Stimulated activated CD4-positive, alpha-beta T cell treated with anti-CD3 and anti-CD28 coated beads, Interleukin-1b, Interleukin-23, amount 100 ng/mL, for 1 hour (primary cell): Measurements from ENCODE around the gene SLC25A33.
A peak's percentile ranks its signal among the peaks of the same experiment; 100 is the strongest.

Experiments used
- DNase-seq, 2 donors: peaks; one replicate each; pipeline ENCODE4 v3.0.0-alpha.2; 2020; ENCODE audit warnings: low read depth in 2 of 2

The SLC25A33 gene

GRCh38 chr1:9588551-9589143, 49.4 kb downstream of the SLC25A33 start, which contains the start of gene TMEM201:
Gene TMEM201, plus strand, starts transcription at chr1:9588911. Its CDS starts 20 bp downstream, at chr1:9588931.
- DNase-seq = peak; percentile 93 to 94

GRCh38 chr1:9589144-9589718, 50.0 kb downstream of the SLC25A33 start:
- no peak for DNase-seq

DNA sequence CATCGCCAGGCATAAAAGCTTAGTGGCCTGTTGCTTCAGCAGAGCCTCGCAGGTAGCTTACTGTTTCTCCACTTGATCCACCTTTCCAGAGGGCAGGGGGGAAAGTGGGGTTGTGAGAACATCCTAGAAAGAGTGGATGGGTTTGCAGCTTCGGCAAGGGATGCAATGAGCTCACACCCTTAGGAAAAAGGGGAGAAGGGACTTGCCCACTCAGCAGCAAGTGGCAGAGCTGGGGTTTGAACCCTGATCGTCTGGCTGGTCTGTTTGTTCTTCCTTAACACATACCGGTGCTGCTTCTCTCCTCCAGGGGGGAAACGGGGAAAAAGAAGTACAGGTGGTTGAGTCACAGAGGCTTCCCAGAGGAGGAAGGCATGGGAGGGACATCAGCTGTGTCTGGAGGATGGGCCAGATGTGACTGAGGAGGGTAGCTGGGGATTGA, 50.5 kb downstream of the SLC25A33 start:
- no peak for DNase-seq

- DNase-seq = no peak
These were observed 50.9 kb downstream of the SLC25A33 start for GRCh38 chr1:9590201-9590600.

GRCh38 chr1:9590945-9591668, 51.8 kb downstream of the SLC25A33 start:
- DNase-seq = no peak

GRCh38 chr1:9591669-9592509, 52.6 kb downstream of the SLC25A33 start:
- no peak for DNase-seq

DNA sequence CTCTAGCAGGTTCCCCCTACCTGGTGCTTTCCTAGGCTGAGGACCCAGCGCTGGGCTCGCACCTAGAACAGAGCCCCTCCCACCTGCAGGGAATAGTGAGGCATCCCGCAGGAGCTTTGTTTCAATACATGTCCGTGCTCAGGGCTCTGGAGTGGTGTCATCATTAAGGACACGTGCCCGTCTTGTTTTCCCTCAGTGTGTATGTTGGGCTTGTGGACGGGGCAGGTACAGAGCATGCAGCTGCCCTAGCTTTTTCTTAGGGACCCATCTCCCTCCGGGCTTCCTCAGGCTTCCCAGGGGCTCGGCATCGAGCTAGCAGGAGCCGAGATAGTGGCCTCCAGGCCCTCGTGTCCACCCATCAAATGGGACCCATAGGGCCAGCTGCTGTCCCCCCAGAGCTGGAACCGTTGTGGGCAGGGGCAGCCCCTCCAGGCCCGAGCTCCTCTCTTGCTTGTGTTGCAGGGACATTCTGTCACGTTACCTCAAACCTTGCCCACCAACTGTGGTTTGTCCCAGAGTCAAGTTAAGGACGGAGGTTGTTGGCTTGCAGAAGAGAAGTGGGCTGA, 53.3 kb downstream of the SLC25A33 start:
- DNase-seq = no peak

DNA sequence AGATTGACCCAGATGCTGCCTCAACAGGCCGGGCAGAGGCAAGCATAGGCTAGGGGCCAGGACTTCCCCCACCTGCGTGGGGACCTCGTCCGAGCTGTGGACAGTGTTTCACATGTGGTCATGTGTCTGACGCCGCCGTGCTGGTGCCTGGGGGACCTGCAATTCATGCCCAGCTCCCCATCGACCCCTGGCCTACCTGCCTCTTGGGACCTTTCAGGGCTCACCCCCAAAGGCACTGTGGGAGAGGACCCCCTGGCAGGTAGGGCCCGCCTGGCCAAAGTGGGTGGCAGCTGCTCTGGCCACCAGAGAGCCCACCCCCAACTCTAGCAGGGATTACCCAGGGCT, 53.9 kb downstream of the SLC25A33 start:
- DNase-seq = no peak

DNA sequence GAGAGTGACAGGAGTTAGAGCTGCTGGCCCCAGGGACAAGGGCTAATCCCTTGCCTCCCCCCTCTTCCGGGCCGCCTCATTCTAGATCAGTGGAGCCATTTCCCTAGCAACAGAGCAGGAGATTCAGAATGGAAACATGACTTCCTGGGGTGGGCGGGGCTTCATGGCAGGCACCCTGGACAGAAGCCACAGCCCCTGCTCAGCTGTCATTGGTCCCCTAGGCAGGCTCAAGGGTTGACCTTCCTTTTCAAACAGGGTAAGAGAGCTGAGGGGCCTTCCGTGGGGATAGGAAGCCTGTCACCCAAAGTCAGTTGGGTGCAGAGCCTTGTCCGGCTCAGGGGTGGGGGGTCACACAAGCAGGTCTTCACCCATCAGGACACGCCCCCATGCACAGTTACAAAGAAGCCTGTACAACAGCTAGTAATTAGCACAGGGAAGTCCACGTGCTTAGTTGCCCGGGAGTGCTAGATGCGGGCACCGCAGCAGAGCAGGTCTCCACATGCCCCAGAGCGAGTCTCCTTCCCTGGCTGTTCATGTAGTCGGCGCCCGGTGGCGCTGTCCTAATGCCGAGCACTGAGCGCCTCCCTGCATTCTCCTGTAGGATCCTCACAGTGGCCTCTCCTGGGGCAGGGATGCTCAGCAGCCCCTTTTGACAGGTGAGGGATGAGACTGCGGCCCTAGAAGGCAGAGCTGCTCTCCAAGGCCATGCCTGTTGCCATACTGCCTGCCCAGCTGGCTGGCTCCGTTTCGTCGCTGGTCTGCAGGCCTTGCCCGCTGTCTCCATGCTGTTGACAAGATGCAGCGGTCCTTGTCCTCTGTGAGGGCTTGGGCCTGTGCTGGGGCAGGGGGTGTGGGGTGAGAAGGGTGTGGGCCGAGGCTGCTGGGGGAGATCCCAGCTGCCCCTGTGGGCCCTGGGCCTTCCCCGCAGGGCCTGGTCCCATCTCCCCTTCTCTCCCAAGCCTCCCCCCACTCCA, 54.5 kb downstream of the SLC25A33 start:
- DNase-seq = no peak

- no peak for DNase-seq
These were observed 55.3 kb downstream of the SLC25A33 start for GRCh38 chr1:9594471-9595155.

DNA sequence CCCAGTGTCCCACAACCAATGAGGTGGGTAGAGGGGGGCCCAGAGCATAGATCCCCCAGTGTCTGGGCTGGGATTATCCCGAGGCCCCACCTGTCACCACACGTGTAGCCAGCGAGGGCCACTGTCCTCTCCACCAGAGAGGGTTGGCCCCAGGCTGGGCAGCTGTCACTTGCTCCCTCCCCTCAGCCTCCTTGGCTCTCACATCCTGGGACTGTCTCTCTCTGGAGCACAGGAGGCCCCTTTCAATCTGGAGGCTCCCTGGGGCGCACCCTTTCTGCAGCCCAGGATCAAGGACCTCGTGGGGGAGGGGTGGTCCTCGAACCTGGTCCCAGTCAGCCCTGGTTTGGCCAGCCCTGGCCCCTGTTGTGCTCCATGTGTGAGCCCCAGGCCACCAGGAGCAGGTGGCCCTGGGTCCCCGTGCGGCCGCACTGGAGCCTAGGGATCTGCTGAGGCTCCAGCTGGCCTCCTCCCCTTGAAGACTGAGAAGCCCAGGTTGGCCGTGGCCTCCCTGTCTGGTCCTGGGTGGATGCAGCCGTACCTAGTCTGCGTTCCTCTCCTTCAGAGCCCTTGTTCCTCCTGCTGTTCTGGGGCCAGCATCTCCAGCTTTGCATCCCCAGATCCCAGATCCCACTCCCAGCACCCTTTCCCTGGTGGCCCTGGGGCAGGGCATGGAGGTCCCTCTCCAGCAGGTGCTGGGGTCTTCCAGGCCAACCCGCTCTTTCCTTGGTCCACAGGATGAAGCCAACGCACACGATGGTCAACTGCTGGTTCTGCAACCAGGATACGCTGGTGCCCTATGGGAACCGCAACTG, 56.1 kb downstream of the SLC25A33 start:
- no peak for DNase-seq

- DNase-seq = no peak
These were observed 56.7 kb downstream of the SLC25A33 start for GRCh38 chr1:9595968-9596340.

GRCh38 chr1:9596415-9597123, 57.3 kb downstream of the SLC25A33 start:
- DNase-seq = no peak

- DNase-seq = no peak
These were observed 58.4 kb downstream of the SLC25A33 start for GRCh38 chr1:9597361-9598315.

DNA sequence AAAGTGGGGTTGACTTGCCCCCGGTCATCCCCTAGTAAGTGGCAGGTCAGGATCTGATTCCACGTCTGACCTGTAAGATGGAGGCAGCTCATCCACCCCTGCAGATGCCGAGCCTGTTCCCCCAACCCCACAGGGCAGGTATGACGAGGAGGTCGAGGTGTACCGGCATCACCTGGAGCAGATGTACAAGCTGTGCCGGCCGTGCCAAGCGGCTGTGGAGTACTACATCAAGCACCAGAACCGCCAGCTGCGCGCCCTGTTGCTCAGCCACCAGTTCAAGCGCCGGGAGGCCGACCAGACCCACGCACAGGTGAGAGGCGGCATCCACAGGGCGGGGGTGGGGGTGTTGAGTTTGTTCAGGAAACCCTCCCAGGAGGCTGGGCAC, 59.0 kb downstream of the SLC25A33 start:
- no peak for DNase-seq

DNA sequence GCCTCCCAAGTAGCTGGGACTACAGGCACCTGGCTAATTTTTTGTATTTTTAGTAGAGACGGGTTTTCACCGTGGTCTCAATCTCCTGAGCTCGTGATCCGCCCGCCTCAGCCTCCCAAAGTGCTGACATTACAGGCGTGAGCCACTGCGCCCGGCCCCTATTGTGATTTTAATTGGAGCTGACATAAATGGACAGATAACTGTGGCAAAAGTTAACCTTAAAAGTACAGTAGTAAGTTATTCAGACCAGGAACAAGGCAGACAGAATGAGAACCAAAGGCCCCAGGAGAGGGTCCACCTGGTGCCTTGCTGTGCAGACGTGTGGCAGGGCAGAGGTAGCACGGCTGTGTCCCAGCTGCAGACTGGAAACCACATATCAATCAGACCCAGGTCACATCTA, 60.5 kb downstream of the SLC25A33 start:
- DNase-seq = no peak
